DMS153 treated with DMSO at 0.1 percent for 48 hours (cell line): Measurements from ENCODE around the gene TAMALIN.

ENCODE experiments used
- DNase-seq: peaks from one replicate; lab custom pipeline; 2025; ENCODE audit not compliant: unreplicated experiment; lab: John Stamatoyannopoulos, UW

TAMALIN gene

GRCh38 chr12:52035926-52036325 lies 29.2 kb downstream of the TAMALIN start:
- no peak for DNase-seq

- DNase-seq, result peak; percentile 22
These were observed 29.9 kb downstream of the TAMALIN start for GRCh38 chr12:52036587-52037171.

DNA sequence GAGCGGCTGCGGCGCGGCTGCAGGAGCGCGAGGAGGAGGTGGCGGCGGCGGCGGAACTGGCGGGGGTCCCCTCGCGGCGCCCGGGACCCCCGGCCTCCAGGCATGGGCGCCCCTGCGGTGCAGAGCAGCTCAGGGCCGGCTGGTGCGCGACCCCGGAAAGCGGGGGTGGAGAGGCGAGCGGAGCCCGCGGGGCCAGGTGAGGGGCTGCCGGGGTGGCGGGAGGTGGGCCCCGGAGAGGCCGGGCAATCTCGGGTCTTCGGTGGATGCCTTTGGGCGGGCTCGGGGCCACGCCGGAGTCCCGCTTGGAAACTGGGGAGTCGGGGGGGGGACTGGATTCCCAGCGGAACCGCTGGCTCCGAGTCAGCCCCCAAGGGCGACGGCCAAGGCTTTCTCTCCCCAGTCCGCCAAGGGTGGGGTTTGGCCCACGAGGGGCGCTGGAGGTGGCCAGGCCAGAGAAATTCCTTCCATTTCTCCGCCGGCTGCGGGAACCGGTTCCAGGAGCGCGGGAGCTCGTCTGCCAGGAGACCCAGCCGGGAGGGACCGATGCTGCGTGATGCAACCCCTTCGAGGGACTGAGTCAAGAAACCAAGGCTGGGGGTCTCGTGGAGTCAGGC lies 30.6 kb downstream of the TAMALIN start:
- DNase-seq, result no peak

DNA sequence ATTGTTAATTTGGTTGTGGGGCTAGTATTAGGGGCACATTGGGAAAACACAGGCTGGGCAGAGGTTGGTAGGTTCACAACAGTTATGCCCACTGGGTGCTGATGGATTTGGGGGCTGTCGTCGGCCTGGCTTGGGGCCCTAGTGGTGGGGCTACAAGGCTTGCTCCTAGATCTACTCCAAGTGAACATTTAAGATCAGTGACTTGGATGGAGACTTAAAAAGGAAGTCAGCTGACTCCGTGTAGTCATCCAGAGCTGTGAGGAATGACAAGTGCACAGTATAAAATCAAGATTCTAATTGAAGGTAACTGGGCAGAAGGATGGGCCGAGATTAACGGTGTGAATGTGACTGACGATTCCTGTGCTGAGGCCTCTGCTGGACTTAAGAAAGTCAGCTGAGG lies 31.7 kb downstream of the TAMALIN start:
- no peak for DNase-seq

DNA sequence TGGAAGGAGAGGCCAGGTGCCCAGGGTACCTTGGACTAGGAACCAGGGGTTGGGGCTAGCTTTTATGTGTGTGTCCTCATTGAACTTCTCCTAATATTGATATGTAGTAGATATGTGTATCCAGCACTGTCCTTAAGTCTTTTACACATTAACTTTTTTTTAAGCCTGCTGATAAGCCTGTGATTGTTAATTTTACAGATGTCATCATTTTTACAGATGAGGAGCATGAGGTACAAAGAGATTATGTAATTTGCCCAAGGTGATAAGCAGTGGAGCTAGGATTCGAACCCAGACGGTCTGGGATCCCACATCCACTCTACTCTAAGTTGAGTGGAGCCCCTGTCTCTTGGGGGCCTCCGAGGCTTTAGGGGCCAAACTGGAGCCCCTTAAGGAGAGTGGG lies 34.3 kb downstream of the TAMALIN start:
- no peak for DNase-seq

GRCh38 chr12:52041695-52042123 lies 35.0 kb downstream of the TAMALIN start:
- DNase-seq, result no peak

- DNase-seq, result no peak
These were observed 36.1 kb downstream of the TAMALIN start for GRCh38 chr12:52042706-52043385.

GRCh38 chr12:52043386-52044212 lies 36.9 kb downstream of the TAMALIN start:
- no peak for DNase-seq

DNA sequence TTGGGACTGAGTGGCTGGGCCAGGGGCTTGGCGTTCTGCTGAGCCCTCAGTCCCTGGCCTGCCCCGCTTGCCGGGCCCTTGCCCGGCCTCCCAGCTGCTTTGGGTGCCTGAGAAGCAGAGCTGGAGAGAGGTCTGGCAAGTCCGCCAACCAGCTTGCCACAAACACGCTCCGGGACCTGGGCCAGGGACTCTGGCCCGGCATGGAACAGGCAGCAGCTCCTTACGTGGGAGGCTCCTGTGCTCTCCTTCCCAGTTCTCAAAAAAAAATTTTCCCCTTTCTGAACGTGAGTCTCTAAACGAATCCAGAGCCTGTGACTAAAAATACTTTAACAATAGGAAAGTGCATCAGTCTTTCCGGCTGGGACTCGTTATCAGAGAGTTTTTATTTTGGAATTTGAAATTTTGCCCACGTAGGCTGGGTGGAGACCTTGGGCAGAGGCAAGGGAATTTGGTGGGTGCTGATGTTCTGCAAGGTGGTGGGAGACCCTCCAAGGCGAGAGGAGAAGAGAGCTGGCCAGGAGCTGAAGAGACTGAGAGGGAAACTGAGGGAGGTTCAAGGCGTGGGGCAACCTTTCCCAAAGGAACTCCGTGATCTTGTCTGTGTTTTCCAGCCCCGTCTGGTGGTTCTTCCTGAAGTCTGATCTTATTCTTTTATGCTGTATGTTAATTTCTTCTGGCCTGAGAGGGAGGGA lies 37.7 kb downstream of the TAMALIN start:
- no peak for DNase-seq

DNA sequence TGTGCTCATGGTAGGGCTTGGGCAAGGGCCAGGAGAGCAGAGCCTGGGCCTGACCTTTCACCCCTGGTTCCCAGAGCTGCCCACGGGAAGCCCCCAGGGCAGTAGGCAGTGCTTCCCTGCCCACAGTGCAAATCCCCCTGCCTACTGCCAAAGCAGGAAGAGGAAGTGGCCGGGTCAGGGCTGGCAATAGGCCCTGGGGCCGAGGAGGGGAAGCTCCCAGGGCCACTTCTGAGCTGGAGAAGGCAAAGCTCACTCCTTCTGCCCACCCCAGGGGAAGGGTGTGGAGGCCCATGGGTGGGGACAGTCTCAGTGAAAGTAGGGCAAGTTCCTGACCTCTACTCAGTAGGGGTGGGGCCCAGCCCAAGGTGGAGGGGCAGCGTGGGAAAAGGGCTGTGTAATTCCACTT lies 39.1 kb downstream of the TAMALIN start:
- DNase-seq, result no peak

GRCh38 chr12:52046859-52047258 lies 40.1 kb downstream of the TAMALIN start:
- no peak for DNase-seq

GRCh38 chr12:52049286-52049685 lies 42.5 kb downstream of the TAMALIN start:
- no peak for DNase-seq

- no peak for DNase-seq
These were observed 42.9 kb downstream of the TAMALIN start for GRCh38 chr12:52049688-52050087.

DNA sequence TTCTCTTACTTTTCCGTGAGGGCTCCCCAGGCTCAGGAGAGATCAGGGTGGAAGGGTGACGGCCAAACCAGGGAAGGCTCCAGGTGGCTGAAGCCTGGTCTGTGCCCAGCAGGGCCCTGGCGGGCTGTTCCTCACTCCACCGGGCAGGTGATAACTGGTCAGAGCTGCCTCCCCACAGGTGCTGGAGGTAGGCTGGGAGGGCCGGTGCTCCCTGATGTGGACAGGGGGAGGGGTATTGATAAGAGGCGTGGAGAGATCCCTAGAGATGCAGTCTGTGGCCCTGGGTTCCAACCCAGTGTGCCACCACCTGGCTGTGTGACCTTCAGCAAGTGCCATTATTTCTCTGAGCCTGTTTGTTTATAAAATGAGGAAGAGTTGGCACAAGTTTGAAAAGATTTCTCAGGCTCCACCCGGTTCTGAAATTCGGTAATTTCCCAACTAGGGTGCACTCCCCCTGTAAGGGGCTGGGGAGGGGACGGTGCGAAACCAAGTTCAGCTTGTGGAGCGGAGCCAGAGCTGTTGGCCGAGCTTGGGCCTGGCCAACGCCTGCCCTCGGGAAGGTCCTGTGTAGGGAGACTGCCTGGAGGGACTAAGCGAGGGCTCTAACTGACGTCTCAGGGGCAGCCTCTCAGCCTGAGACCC lies 43.5 kb downstream of the TAMALIN start:
- DNase-seq, result no peak

DNA sequence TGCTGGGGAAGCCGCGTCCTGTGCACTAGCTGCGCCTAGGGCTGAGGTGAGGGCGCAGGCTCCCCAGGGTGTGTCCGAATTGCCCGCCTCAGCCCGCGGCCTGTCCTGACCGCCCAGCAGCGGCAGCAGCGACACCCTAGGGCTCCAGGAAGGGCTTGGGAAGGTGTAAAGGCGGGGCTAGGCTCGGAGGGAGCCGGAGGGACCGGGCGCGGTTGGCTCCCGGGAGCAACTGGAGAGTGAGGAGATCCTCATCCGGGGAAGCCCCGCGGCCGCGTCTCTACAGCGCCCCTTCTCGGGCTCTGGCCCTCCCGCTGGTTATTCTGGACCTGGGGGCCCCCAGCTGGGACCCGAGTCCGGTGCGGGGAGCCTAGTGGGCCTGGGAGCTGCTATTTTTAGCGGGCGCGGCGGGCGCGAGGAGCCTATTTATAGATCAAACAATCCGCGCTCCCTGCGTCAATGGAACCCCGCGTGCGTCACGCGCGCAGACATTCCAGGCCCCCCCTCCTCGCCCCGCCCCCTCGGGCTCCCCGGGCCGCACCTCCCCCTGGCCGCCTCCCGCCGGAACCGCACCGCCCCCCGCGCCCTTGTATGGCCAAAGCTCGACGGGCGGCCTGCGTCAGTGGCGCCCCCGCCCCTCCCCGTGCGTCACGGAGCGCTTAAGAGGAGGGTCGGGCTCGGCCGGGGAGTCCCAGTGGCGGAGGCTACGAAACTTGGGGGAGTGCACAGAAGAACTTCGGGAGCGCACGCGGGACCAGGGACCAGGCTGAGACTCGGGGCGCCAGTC lies 44.2 kb downstream of the TAMALIN start, which contains the start of gene NR4A1:
NR4A1 (plus strand) TSS at position 685 of the 784 bp plus-strand sequence. CDS start 2,887 bp downstream, outside the sequence.
- DNase-seq, result peak; percentile 75

GRCh38 chr12:52052468-52053186 lies 45.9 kb downstream of the TAMALIN start:
- DNase-seq, result no peak

GRCh38 chr12:52053536-52054209 lies 46.9 kb downstream of the TAMALIN start:
- DNase-seq, result no peak

DNA sequence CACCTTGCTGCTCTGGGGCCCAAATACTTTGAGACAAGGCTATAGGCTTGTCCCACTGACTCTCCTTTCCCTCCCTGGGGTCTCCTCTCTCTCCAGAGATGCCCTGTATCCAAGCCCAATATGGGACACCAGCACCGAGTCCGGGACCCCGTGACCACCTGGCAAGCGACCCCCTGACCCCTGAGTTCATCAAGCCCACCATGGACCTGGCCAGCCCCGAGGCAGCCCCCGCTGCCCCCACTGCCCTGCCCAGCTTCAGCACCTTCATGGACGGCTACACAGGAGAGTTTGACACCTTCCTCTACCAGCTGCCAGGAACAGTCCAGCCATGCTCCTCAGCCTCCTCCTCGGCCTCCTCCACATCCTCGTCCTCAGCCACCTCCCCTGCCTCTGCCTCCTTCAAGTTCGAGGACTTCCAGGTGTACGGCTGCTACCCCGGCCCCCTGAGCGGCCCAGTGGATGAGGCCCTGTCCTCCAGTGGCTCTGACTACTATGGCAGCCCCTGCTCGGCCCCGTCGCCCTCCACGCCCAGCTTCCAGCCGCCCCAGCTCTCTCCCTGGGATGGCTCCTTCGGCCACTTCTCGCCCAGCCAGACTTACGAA lies 47.6 kb downstream of the TAMALIN start:
- no peak for DNase-seq
